ENCODE data around the gene C16orf90.
"Not testable (repeated sequence)": the region's sequence is repeated elsewhere in the genome, so short reads cannot be mapped to it uniquely, and the experiment has no call there.

C16orf90 gene

GRCh38 chr16:3482659-3483241, 12.5 kb downstream of the C16orf90 start:
- DNase-seq, result no peak

- DNase-seq, result no peak
These were observed 13.3 kb downstream of the C16orf90 start for GRCh38 chr16:3481696-3482658.

- no peak for DNase-seq
These were observed 14.2 kb downstream of the C16orf90 start for GRCh38 chr16:3480901-3481695.

- no peak for DNase-seq
These were observed 15.6 kb downstream of the C16orf90 start for GRCh38 chr16:3479654-3480216.

- DNase-seq, result no peak
These were observed 16.9 kb downstream of the C16orf90 start for GRCh38 chr16:3478242-3478925.

- no peak for DNase-seq
These were observed 18.9 kb downstream of the C16orf90 start for GRCh38 chr16:3476409-3476808.

- DNase-seq, result no peak
These were observed 19.5 kb downstream of the C16orf90 start for GRCh38 chr16:3475604-3476375.

GRCh38 chr16:3474870-3475269, 20.4 kb downstream of the C16orf90 start:
- DNase-seq, result not testable (repeated sequence)

- no peak for DNase-seq
These were observed 21.0 kb downstream of the C16orf90 start for GRCh38 chr16:3474136-3474779.

GRCh38 chr16:3473596-3473943, 21.7 kb downstream of the C16orf90 start:
- DNase-seq, result not testable (repeated sequence)

GRCh38 chr16:3472878-3473595, 22.3 kb downstream of the C16orf90 start:
- no peak for DNase-seq

- no peak for DNase-seq
These were observed 23.6 kb downstream of the C16orf90 start for GRCh38 chr16:3471518-3472176.

GRCh38 chr16:3470723-3471122, 24.6 kb downstream of the C16orf90 start:
- no peak for DNase-seq

GRCh38 chr16:3469736-3470135, 25.6 kb downstream of the C16orf90 start:
- DNase-seq, result no peak

- no peak for DNase-seq
These were observed 26.8 kb downstream of the C16orf90 start for GRCh38 chr16:3468501-3468900.

GRCh38 chr16:3467921-3468320, 27.4 kb downstream of the C16orf90 start:
- no peak for DNase-seq

- DNase-seq, result no peak
These were observed 28.1 kb downstream of the C16orf90 start for GRCh38 chr16:3467182-3467581.

- no peak for DNase-seq
These were observed 29.2 kb downstream of the C16orf90 start for GRCh38 chr16:3465911-3466584.

- no peak for DNase-seq
These were observed 30.0 kb downstream of the C16orf90 start for GRCh38 chr16:3465301-3465700.
